IPS-NIHi7 (cell line): ENCODE data around the gene EXOSC9.

Experiments used
- DNase-seq: peaks from one replicate; pipeline ENCODE4 v3.0.0; 2012; ENCODE audit warnings: mixed read lengths; ENCODE audit errors: extremely low spot score

The EXOSC9 gene

DNA sequence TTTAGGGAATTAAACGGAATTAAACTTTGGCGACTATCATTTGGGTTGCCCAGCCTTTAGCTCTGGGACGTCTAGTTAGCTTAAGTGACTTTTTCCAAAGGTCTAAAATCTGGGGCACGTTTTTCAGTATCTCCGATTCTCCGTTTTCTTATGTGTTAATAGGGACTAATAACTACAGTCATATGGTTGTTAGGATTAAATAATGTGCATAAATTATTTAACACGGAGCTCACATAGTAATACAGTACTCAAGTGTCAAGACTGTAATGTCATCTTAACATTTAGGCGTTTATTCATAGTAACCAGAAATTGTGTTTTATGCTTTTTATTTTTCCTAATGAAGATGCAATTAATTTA lies 23.0 kb downstream of the EXOSC9 start:
- DNase-seq: no peak

DNA sequence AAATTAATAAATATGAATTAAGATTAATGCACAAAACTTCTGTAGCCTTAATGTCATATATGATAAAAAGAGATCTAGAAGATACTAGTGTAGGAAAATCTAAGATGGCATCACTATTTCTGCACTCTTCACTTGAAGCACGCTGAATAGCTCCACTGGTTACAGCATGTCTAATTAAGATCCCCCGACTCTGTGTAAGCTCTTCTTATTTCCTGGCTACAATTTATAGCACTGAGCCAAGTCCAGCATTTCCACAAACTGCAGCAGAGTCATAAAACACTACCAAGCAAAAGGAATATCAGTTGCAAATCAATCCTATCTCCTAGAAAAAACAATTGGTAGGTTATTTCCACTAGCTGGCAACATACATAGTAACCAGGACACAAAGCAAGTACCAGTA lies 23.8 kb downstream of the EXOSC9 start:
- no peak for DNase-seq

DNA sequence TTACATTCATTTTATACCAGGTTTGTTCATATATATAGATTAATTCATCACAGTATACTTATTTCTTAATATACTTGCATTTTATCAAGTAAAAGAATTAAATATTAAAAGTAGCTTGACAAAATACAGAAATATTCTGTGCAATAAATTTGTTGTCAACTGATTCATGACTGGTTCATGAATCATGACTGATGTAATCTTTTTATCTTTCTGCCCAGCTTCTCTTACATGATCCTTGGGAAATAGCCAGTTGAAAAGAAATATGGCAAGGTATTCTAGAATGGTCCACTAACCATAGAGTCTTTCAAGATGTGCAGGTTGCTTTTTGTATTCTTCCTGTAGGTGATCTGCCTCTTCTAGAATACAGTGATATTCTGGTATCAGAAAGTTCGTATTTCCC lies 26.7 kb downstream of the EXOSC9 start:
- no peak for DNase-seq

DNA sequence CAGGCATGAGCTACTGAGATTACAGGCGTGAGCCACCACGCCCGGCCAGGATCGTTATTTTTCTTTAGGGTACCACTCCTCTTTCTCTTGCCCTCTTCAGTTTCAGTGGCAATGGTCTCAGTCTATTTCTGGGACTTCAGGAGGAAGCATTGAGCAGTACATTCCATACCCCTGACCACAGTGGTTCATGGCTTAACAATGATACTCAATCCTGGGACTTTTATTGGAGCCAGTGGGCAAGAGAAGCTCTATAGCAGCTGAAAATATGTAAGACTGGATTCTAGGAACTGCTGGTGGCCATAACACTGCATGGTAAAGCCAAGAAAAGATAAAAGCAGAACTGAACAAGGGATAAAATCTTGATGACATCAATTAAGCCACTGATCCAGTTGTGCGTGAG lies 28.4 kb downstream of the EXOSC9 start:
- DNase-seq: no peak

DNA sequence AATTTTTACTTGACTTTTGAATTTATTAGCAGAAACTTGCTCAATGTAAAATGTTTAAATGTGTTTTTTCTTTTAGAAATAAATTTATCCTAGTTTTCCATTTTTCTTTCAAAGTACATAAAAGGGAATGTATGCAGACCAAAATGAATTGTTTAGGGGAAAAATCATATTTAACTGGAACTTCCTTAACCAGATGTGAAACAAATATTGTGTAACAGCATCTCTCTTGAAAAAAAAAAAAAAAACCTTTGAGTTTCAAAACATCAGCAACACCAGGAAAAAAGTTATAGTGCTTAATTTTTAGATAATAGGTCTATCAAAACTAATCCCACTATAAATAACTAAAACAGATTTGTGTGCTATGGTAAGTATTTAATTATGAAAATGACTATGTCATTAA lies 37.0 kb downstream of the EXOSC9 start:
- no peak for DNase-seq

DNA sequence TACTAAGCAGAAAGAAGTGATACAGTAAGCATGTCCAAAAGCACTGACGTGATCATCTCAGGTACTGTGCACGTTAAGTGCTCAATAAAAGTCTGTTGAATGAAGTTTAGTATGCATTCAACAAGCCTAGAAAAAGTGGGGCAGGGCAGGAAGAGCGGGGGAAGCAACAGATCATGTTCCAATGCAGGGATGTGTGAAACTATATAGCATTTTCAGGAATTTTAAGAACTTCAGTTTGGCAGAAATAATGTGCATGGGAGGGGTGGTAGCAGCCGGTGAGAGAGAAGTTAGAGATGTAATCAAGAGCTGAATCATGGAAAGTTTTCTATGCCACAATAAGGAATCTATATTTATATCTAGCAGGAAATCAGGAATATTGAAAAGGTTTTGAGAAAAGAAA lies 41.7 kb downstream of the EXOSC9 start:
- DNase-seq: no peak

DNA sequence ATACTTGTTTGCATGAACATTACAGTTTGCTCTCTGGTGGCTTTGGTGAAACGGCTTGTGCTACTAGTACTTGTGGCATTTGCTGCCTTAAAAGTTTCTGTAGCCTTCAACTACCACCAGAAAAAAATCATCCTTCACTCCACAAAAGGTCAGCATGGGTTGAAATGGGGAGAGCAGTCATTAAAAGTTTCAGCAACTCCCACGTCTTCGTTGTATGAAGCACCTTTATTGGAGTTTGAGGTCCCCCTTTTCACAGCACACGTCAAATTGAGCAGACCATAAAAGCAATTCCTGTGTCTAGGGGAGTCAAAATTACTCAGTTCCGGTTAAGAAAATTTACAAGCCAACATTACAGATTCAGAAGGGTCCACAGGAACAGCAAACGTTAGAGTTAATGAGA lies 45.5 kb downstream of the EXOSC9 start:
- no peak for DNase-seq

DNA sequence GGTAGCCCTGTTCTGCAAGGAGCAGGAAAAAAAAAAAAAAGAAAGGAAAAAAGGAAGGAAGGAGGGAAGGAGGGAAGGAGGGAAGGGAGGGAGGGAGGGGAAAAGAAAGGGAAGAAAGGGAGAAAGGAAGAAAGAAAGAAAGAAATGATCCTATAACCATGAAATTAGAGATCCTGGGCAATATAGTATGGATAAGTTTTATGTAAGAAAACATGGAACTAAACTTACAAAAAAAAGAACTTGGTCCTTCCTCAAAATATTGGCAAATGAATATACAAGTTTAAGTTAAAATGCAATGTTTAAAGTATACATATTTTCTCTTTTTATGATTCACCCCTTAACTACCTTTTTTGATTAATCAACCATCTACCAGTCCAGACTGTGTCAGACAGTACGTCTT lies 50.2 kb downstream of the EXOSC9 start:
- no peak for DNase-seq

DNA sequence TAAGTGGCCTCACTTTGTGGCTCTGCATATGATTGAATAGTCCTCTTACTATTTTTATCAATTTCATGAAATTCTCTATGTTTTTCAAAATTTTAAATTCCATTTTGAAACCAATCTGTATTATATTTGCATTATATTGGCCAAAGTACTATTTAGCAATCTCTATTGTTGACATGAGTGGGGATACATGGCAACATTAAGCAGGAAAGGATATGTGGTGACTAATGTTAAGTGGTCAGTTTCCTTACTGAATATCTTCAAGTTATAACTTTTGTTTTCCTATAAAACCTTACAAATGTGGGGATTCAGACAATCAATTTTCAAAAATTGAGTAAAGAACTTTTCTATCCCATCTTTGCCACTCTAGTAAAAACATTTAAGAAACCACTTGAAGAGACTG lies 59.0 kb downstream of the EXOSC9 start:
- DNase-seq: no peak

DNA sequence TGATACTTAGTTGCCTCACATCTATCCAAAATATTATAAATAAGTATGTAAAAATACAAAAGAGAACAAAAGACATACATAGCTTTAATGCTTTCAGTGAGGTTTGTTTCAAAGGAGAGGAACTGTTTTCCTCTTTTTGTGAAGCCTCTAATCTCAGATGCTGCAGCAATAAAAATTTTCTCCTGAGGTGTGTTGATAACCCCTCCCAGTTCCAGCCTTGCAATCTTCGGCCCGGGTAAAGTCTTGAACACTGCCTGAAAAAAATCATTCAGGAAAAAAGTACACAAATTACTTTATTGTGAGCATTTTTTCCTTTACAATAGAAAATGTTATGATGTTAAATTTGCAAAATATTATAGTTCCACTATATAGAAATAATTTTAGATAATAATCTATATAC lies 60.3 kb downstream of the EXOSC9 start:
- no peak for DNase-seq

DNA sequence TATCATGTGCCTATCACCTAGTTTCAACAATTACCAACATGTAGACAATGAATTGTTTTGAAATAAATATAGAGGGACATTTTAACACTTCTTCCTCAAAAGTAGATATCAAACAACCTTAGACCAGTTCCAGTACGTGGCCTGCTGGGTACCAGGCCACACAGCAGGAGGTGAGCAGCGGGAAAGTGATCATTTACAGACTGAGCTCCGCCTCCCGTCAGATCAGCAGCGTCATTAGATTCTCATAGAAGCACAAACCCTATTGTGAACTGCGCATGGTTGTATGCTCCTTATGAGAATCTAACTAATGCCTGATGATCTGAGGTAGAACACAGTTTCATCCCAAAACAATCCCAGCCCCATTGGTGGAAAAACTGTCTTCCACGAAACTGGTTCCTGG lies 62.7 kb downstream of the EXOSC9 start:
- DNase-seq: no peak
